Middle frontal gyrus (tissue), 1 donor: ENCODE results near the gene UTP18.
"Not testable (repeated sequence)": the region's sequence is repeated elsewhere in the genome, so short reads cannot be mapped to it uniquely, and the experiment has no call there.

Source experiments
- DNase-seq: peaks from one replicate; pipeline ENCODE4 v3.0.0-alpha.2; 2015; ENCODE audit warnings: low spot score; ENCODE audit errors: extremely low spot score

Gene UTP18

DNA sequence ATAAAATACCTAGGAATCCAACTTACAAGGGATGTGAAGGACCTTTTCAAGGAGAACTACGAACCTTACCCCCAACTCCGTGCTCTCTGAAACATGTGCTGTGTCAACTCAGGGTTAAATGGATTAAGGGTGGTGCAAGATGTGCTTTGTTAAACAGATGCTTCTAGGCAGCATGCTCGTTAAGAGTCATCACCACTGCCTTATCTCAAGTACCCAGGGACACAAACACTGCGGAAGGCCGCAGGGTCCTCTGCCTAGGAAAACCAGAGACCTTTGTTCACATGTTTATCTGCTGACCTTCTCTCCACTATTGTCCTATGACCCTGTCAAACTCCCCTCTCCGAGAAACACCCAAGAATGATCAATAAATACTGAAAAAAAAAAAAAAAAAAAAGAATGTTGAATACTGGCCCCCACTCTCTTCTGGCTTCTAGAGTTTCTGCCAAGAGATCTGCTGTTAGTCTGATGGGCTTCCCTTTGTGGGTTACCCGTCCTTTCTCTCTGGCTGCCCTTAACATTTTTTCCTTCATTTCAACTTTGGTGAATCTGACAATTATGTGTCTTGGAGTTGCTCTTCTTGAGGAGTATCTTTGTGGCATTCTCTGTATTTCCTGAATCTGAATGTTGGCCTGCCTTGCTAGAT is 70.6 kb downstream of the UTP18 start:
- DNase-seq, result not testable (repeated sequence)

GRCh38 chr17:51335006-51335590 is 74.8 kb downstream of the UTP18 start:
- no peak for DNase-seq

DNA sequence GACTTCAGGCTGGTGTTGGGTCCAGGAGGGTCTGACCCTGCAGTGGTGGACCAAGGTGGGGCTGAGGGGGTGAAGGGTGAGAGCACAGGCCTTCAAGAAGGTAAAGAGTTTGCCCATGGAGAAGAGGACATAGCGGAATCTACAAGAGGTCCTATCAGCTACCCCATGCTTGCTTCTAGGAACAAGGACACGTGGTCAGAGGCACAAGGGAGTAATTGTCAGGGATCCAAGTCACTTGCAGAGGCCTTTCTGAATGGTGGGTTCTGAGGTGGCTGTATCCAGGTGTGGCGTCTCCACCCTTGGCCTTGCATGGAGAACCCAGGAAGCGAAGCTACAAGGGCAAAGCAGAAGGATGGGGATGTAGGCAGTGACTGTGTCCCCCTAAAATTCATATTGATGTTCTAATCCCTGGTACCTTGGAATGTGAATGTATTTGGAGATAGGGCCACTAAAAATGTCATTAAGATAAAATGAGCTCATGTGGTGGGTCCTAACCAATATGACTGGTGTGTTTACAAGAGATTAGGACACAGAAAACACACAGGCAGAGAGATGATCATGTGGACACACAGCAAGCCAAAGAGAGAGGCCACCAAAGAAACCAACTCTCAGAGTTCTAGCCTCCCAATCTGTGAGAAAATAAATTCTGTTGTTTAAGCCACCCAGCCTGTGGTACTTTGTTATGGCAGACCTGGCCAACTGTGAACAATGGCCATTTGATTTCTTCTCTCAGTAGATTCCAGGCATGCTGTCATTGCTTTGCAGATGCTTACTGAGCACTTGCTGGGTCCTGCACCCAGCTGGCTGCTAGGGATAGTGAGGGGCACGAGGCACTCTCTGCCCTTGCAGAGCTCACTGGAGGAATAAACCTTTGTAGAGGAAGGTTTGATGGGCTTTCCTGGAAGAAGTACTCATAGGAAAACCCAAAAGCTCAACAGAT is 75.8 kb downstream of the UTP18 start:
- no peak for DNase-seq

DNA sequence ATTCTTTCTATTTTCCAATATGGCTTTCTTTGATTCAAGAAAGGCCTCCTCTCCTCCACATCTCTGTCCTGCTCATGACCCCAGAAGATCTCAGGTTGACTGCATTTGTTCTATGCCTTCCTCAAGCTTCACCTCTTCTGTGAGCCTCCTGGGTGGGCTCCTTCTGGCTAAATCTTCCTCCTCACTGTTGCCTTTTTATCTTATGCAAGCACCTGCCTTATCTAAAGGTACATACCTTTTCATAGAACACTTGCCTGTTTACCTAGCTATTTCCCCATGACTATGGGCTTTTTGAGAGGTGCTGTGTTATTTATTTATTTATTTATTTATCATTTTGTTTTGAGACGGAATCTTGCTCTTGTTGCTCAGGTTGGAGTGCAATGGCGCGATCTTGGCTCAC is 81.1 kb downstream of the UTP18 start:
- no peak for DNase-seq

- no peak for DNase-seq
These were observed 81.9 kb downstream of the UTP18 start for GRCh38 chr17:51342257-51342656.

DNA sequence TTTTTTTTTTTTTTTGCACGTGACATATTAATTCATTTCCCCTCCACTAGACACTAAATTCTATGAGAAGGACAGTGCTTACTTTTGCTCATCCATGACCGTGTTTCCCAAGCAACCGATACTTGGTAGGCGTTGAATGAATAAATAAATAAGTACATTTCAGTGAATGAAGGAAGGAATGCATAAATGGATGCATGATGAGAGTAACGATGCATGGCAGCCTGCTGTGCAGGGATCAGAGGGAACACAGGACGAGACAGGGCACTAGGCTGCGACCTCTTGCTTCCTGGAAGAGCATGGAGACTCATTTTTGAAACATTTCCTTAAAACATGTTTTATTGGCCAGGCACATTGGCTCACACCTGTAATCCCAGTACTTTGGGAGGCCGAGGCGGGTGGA is 84.2 kb downstream of the UTP18 start:
- no peak for DNase-seq

GRCh38 chr17:51346218-51346982 is 86.1 kb downstream of the UTP18 start:
- no peak for DNase-seq
